ENCODE results near the gene XYLT1. TPM values are rescaled to one million over a fixed set of nuclear protein-coding genes. Genes with fewer than 3 reads are reported as not detected.
A peak's percentile ranks its signal among the peaks of the same experiment; 100 is the strongest.

Gene XYLT1
- total and polyA plus RNA-seq, 2 of the 13 experiments (the other 11 are each of a cell fraction or from before 2014, with no cell fraction given) = not detected

DNA sequence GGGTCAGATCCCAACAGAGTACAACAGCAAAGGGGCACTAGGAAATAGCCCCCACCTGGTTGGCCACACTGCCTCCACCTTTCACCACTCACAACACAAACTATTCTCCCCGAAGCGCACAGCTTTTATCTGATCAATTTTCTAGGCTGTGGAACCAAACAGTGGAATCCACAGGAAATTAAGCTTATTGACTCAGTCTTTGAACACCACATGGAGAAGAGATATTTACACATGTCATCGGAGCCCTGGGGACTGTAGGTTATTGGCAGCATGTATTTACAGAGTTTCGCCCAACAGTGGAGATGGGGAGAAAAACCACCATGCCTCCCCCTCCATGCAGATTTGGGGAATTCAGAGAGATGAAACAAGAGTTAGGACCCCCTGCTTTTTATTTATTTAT, 154.8 kb downstream of the XYLT1 start:
- in situ Hi-C loops (cut with HindIII; ENCODE audit: extremely low pct_ligation_motif_present, low pct_unique_long_range_greater_than_20kb) = no loop called here
- no peak for FAIRE-seq
- TF ChIP-seq NRL (CRISPR knock-in tag; IDR thresholded peaks at IDR 0.05; ENCODE audit: borderline replicate concordance) (no peak), ZNF10 (CRISPR knock-in tag; IDR thresholded peaks at IDR 0.05; ENCODE audit: borderline replicate concordance, low read depth) (no peak), ZMYM4 (CRISPR knock-in tag; IDR thresholded peaks at IDR 0.05) (0 out of 2 replicates have a peak, but pooled peaks have one; percentile 21), POLR2AphosphoS5 (IDR thresholded peaks at IDR 0.05; ENCODE audit: low read depth, low read length) (no peak), ZNF24 (IDR thresholded peaks at IDR 0.05) (no peak), SP4 (CRISPR knock-in tag; IDR thresholded peaks at IDR 0.05) (0 out of 2 replicates have a peak, but pooled peaks have one; percentile 19), MTF2 (CRISPR knock-in tag; IDR thresholded peaks at IDR 0.05; ENCODE audit: borderline replicate concordance) (no peak), FOXA3 (CRISPR knock-in tag; IDR thresholded peaks at IDR 0.05) (peak; percentile 66), ZNF256 (CRISPR knock-in tag; conservative IDR thresholded peaks at IDR 0.05) (no peak), ZNF335 (CRISPR knock-in tag; IDR thresholded peaks at IDR 0.05) (no peak), SAP130 (CRISPR knock-in tag; IDR thresholded peaks at IDR 0.05; ENCODE audit: low read depth) (peak; percentile 25; the same call in 1 of the 2 replicates), GABPA (IDR thresholded peaks at IDR 0.05; ENCODE audit: low read depth, low read length) (no peak), GABPA (CRISPR knock-in tag; IDR thresholded peaks at IDR 0.05; ENCODE audit: low read depth) (peak; percentile 28; the same call in 1 of the 2 replicates), SIX1 (CRISPR knock-in tag; IDR thresholded peaks at IDR 0.05; ENCODE audit: borderline replicate concordance) (peak; percentile 24; the same call in 1 of the 2 replicates), NFIC (IDR thresholded peaks at IDR 0.05; ENCODE audit: low read length) (no peak), ZNF567 (CRISPR knock-in tag; IDR thresholded peaks at IDR 0.05; ENCODE audit: borderline replicate concordance) (no peak), ZFAT (CRISPR knock-in tag; conservative IDR thresholded peaks at IDR 0.05) (no peak)
- TF ChIP-seq, protein P1, sequence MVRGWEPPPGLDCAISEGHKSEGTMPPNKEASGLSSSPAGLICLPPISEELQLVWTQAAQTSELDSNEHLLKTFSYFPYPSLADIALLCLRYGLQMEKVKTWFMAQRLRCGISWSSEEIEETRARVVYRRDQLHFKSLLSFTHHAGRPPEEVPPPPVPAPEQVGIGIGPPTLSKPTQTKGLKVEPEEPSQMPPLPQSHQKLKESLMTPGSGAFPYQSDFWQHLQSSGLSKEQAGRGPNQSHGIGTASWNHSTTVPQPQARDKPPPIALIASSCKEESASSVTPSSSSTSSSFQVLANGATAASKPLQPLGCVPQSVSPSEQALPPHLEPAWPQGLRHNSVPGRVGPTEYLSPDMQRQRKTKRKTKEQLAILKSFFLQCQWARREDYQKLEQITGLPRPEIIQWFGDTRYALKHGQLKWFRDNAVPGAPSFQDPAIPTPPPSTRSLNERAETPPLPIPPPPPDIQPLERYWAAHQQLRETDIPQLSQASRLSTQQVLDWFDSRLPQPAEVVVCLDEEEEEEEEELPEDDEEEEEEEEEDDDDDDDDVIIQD (CRISPR knock-in tag; IDR thresholded peaks at IDR 0.05; ENCODE audit: low read depth) = peak; percentile 37; the same call in 1 of the 2 replicates
- TF ChIP-seq, protein P2, sequence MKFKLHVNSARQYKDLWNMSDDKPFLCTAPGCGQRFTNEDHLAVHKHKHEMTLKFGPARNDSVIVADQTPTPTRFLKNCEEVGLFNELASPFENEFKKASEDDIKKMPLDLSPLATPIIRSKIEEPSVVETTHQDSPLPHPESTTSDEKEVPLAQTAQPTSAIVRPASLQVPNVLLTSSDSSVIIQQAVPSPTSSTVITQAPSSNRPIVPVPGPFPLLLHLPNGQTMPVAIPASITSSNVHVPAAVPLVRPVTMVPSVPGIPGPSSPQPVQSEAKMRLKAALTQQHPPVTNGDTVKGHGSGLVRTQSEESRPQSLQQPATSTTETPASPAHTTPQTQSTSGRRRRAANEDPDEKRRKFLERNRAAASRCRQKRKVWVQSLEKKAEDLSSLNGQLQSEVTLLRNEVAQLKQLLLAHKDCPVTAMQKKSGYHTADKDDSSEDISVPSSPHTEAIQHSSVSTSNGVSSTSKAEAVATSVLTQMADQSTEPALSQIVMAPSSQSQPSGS (CRISPR knock-in tag; IDR thresholded peaks at IDR 0.05) = no peak
- TF ChIP-seq, protein P3, sequence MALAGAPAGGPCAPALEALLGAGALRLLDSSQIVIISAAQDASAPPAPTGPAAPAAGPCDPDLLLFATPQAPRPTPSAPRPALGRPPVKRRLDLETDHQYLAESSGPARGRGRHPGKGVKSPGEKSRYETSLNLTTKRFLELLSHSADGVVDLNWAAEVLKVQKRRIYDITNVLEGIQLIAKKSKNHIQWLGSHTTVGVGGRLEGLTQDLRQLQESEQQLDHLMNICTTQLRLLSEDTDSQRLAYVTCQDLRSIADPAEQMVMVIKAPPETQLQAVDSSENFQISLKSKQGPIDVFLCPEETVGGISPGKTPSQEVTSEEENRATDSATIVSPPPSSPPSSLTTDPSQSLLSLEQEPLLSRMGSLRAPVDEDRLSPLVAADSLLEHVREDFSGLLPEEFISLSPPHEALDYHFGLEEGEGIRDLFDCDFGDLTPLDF (CRISPR knock-in tag; IDR thresholded peaks at IDR 0.05) = no peak
- TF ChIP-seq, protein P4, sequence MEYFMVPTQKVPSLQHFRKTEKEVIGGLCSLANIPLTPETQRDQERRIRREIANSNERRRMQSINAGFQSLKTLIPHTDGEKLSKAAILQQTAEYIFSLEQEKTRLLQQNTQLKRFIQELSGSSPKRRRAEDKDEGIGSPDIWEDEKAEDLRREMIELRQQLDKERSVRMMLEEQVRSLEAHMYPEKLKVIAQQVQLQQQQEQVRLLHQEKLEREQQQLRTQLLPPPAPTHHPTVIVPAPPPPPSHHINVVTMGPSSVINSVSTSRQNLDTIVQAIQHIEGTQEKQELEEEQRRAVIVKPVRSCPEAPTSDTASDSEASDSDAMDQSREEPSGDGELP (IDR thresholded peaks at IDR 0.05; ENCODE audit: borderline replicate concordance, low read depth) = peak; percentile 47; the same call in 1 of the 2 replicates
- TF ChIP-seq, protein P5, sequence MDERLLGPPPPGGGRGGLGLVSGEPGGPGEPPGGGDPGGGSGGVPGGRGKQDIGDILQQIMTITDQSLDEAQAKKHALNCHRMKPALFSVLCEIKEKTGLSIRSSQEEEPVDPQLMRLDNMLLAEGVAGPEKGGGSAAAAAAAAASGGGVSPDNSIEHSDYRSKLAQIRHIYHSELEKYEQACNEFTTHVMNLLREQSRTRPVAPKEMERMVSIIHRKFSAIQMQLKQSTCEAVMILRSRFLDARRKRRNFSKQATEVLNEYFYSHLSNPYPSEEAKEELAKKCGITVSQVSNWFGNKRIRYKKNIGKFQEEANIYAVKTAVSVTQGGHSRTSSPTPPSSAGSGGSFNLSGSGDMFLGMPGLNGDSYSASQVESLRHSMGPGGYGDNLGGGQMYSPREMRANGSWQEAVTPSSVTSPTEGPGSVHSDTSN (CRISPR knock-in tag; IDR thresholded peaks at IDR 0.05) = no peak

More for the DNA sequence above, 154.8 kb downstream of the XYLT1 start:
- DNase-seq (ENCODE audit: low spot score) = peak; percentile 25
- 20% methylated on average over 4 of the region's 4 CpGs for WGBS (ENCODE audit: low lambda C conversion rate)
- no peak overlapping the region for H3K27ac ChIP-seq (ENCODE audit: extremely low read length, insufficient read depth, low read length)
- peaks cover 7% of the 10 kb centered on the region for H3K4me1 ChIP-seq (ENCODE audit: insufficient read depth, low read length)
- H2AFZ ChIP-seq (ENCODE audit: low read length) = no peak overlapping the region
- peaks cover 0 to 5% of the 10 kb centered on the region in 2 experiments; a peak in 1 of 5 replicates for H3K27me3 ChIP-seq (ENCODE audit: control insufficient read depth in 1 of 2, insufficient read depth in 2 of 2, low read length in 2 of 2)
- no TSS peak for BruUV-seq (replicated peaks)
- ChIA-PET CTCF (ENCODE audit: low intra/inter-chr PET ratio, low total read pairs) (no interaction called here), POLR2A (no interaction called here)
- no peak overlapping the region; the same call in 1 of the 2 replicates for H3K9ac ChIP-seq (ENCODE audit: insufficient read depth, low read depth, low read length)
- H3K4me3 ChIP-seq (replicated peaks in 1 of 3; ENCODE audit: insufficient read depth in 1 of 3, low read depth in 2 of 3, low read length in 3 of 3) = no peak overlapping the region
- no peaks in the 10 kb centered on the region for H4K20me1 ChIP-seq (ENCODE audit: insufficient read depth, low read length)
- no peaks in the 10 kb centered on the region for H3K79me2 ChIP-seq (ENCODE audit: insufficient read depth, low read length)
- H3K9me3 ChIP-seq (ENCODE audit: low read length) = no peaks in the 10 kb centered on the region
- no peaks in the 10 kb centered on the region for H3K36me3 ChIP-seq (replicated peaks in 1 of 2; ENCODE audit: control insufficient read depth in 1 of 2, insufficient read depth in 2 of 2, low read length in 2 of 2)
- peak; percentile 74 for ATAC-seq
- intact Hi-C loops (cut with micrococcal nuclease; ENCODE audit: unreplicated experiment) = no loop called here
- H3K4me2 ChIP-seq (ENCODE audit: low read depth, low read length) = no peak overlapping the region

Data from HepG2 (cell line).